T-cell (primary cell): ENCODE data around the gene PHTF1. TPM values are rescaled to one million over a fixed set of nuclear protein-coding genes. Genes with fewer than 3 reads are reported as not detected.
A peak's percentile ranks its signal among the peaks of the same experiment; 100 is the strongest.

Experiments used
- ATAC-seq, 4 experiments: fragments of 200-7000 bp in 3 of 4; fragments of 150-1000 bp in 1 of 4; cut with Tn5 transposase; replicated peaks in 1 of 4; 1 replicate in 3 of 4; 2 replicates in 1 of 4; pipeline ENCODE4 v1.10.0; 2021; ENCODE audit warnings: moderate library complexity in 3 of 4, mild to moderate bottlenecking in 2 of 4, moderate number of reproducible peaks in 1 of 4
- CTCF ChIA-PET, 2 donors: fragments of 300-600 bp; sonication (Branson Sonifier 250); formaldehyde crosslinking; loops; one replicate each; lab custom pipeline; 2022; ENCODE audit warnings: antibody characterized with exemption in 2 of 2; lab: Charles Lee
- POLR2A ChIA-PET, 2 donors: fragments of 300-600 bp; sonication (Branson Sonifier 250); formaldehyde crosslinking; loops; one replicate each; lab custom pipeline; 2022; ENCODE audit warnings: antibody characterized with exemption in 2 of 2; lab: Charles Lee
- DNase-seq, 35 experiments: peaks; one replicate each; pipeline versions ENCODE4 v3.0.0 to v3.0.0-alpha.2; 2013 to 2023
- H3K27ac ChIP-seq: one replicate; pipeline ENCODE4 v1.5.1; 2013; ENCODE audit warnings: low read length
- H3K27me3 ChIP-seq, 2 experiments: replicated peaks in 1 of 2; 1 replicate in 1 of 2; 2 replicates in 1 of 2; pipeline versions ENCODE4 v1.6.1 to v1.7.0; 2013; ENCODE audit warnings: low read length in 1 of 2, mixed read lengths in 1 of 2; ENCODE audit not compliant: control insufficient read depth in 2 of 2, insufficient read depth in 2 of 2; ENCODE audit errors: extremely low read depth in 1 of 2
- H3K36me3 ChIP-seq, 2 donors: 1 replicate in 1 of 2; 2 replicates in 1 of 2; pipeline versions ENCODE4 v1.6.1 to v1.7.0; 2013; ENCODE audit warnings: low read length in 1 of 2; ENCODE audit not compliant: control insufficient read depth in 2 of 2, insufficient read depth in 1 of 2; ENCODE audit errors: extremely low read depth in 1 of 2
- H3K4me1 ChIP-seq, 2 experiments: 1 replicate in 1 of 2; 2 replicates in 1 of 2; pipeline versions ENCODE4 v1.6.1 to v1.7.0; 2013; ENCODE audit warnings: low read length in 2 of 2, mixed read lengths in 1 of 2; ENCODE audit not compliant: insufficient read depth in 2 of 2, control insufficient read depth in 1 of 2; ENCODE audit errors: extremely low read depth in 1 of 2
- H3K4me3 ChIP-seq, 2 donors: 1 replicate in 1 of 2; 2 replicates in 1 of 2; pipeline versions ENCODE4 v1.5.1 to v1.7.0; 2013; ENCODE audit warnings: mild to moderate bottlenecking in 2 of 2, low read length in 1 of 2, moderate library complexity in 1 of 2; ENCODE audit not compliant: control insufficient read depth in 1 of 2; ENCODE audit errors: extremely low read depth in 1 of 2
- H3K9me3 ChIP-seq: 2 replicates; pipeline ENCODE4 v1.7.0; 2013
- H3K27ac Mint-ChIP-seq, 2 donors: one replicate each; pipeline ENCODE4 v1.8.0; 2020 to 2021; ENCODE audit warnings: mild to moderate bottlenecking in 2 of 2, mixed read lengths in 2 of 2
- H3K27me3 Mint-ChIP-seq, 2 donors: one replicate each; pipeline ENCODE4 v1.8.0; 2021 to 2022; ENCODE audit warnings: mixed read lengths in 2 of 2
- H3K36me3 Mint-ChIP-seq: one replicate; pipeline ENCODE4 v1.8.0; 2021; ENCODE audit warnings: mixed read lengths
- H3K4me1 Mint-ChIP-seq, 3 donors: one replicate each; pipeline ENCODE4 v1.8.0; 2020 to 2022; ENCODE audit warnings: mixed read lengths in 3 of 3, mild to moderate bottlenecking in 1 of 3
- H3K4me3 Mint-ChIP-seq, 3 donors: one replicate each; pipeline ENCODE4 v1.8.0; 2020 to 2022; ENCODE audit warnings: mild to moderate bottlenecking in 3 of 3, mixed read lengths in 3 of 3, moderate library complexity in 3 of 3
- H3K9me3 Mint-ChIP-seq, 3 donors: one replicate each; pipeline ENCODE4 v1.8.0; 2020 to 2022; ENCODE audit warnings: mixed read lengths in 3 of 3
- WGBS: methylation state at CpG from one replicate; pipeline ENCODE4 v1.1.5; 2013; ENCODE audit warnings: missing lambda C conversion rate; ENCODE audit not compliant: insufficient coverage; 5-methylcytosine and 5-hydroxymethylcytosine counted together
- total RNA-seq, 35 experiments: library from RNA in 6 of 35; stranded (reverse) in 6 of 35; fragments of 120-200 nt in 1 of 35; gene quantifications; one replicate each; pipeline versions ENCODE4 v1.2.1 to v1.2.4 and lab custom pipeline; 2013 to 2026

PHTF1 gene
- 10 to 100 TPM in 2 of 5 donors, 1 to 10 TPM in 3; 5.9 to 10.5 (median 9.2) TPM for total RNA-seq
- total RNA-seq (2013): 10.7 TPM
- total RNA-seq (lab: John Stamatoyannopoulos, UW): 5.1 to 31.2 (median 12.7) reads per million in 29 experiments

DNA sequence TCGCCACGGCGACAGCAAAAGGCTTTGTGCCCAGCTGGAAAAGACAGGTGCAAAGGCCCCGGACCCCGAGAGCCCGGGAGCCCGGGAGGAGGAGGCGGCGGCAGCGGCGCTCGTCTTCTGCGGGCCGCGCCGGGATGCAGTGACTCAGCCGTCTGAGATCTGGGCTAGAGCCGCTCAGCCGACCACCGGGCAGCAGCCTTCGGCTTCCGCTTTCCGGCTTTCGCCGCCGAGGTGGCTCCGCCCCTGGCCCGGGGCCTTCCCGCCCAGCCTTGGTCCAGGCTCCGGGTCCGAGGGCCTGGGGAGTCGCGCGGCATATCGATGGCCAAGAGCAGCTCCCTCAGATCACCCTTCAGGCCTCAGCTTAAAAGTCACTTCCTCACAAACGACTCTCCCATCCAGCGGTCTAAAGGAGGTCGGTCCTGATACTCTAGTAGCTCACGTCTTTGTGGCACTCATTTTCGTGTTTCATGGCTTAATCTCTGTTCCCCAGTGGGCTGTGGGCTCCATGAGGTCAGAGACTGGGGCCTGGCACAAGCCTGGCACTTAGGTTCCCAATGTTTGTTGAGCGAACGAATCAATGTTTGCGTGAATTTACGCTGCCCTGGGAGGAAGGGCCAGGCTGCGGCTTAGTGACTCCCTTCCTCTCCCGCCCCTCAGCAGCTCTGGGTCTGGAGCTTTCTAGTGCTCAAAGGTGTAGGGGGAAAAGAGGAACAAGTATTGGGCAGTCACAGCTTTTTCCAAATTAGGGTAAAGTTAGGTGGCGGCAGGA is at the start of gene PHTF1:
Gene PHTF1, minus strand, starts transcription at position 154 of the 769 bp plus-strand sequence. CDS start 783 bp downstream, outside the sequence.
- H3K9me3 Mint-ChIP-seq: no peaks in the 10 kb centered on the region
- POLR2A ChIA-PET: interaction anchor here (0.6 to 2.0 kb wide), 7 partner anchors 21 to 1142 kb away, joined by 3 to 12 read pairs (median 4); partner anchors contain the start of gene RSBN1 (in 1 of the 2)
- under 1% methylated on average over 39 of the region's 47 CpGs for WGBS
- H3K36me3 Mint-ChIP-seq: peaks cover 8% of the 10 kb centered on the region
- H3K4me1 Mint-ChIP-seq: peaks cover 12 to 27% (median 24%) of the 10 kb centered on the region in 3 donors
- Histone ChIP-seq H3K27me3 (no peaks in the 10 kb centered on the region), H3K36me3 (no peaks in the 10 kb centered on the region), H3K4me1 (peaks cover 2 to 15% of the 10 kb centered on the region in 2 experiments), H3K9me3 (no peaks in the 10 kb centered on the region), H3K27ac (peak within 1 kb of the TSS; percentile 74), H3K4me3 (peak within 1 kb of the TSS; percentile 77 to 89)
- H3K4me3 Mint-ChIP-seq: peak within 1 kb of the TSS; percentile 87 to 90 (median 89)
- H3K27ac Mint-ChIP-seq: peak within 1 kb of the TSS; percentile 95
- CTCF ChIA-PET: interaction anchor here in 1 of 2 donors (0.6 to 1.1 kb wide), 4 partner anchors 22 to 664 kb away, joined by 3 to 5 read pairs (median 4); partner anchors contain the start of gene RSBN1
- no peaks in the 10 kb centered on the region for H3K27me3 Mint-ChIP-seq
- ATAC-seq: peak; percentile 66 to 79 (median 76)
- DNase-seq: peak in 33 of 35 experiments; percentile 3 to 67 (median 28)

DNA sequence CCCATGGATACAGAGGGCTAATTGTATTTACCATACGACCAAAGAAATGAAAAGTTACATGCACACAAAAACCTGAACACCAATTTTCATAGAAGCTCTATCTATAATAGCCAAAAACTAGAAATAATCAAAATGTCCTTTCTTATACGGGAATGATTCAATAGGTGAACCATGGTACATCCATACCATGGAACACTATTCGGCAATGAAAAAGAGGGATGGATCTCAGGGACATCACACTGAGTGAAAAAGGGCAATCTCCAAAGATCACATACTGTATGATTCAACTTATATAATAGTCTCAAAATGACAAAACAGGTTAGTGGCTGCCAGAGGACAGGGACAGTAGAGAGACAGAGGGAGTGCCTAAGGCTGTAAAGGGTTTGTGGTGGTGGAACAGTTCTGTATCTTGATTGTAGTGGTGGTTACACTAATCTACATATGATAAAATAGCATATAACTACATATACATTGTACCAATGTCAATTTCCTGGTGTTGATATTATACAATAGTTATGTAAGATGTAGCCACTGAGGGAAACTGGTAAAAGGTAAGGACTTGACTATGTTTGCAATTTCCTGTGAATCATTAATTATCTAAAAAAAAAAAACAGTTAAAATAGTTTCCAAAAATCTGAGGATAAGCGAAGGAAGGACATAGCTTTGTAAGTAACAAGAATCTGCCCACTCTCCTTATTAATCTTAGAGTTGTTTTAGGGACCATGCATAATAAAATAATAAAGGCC is 49.3 kb upstream of the PHTF1 start:
- Mint-ChIP-seq H3K4me3 (peak overlapping the region; percentile 57 to 98 (median 62)), H3K9me3 (no peaks in the 10 kb centered on the region), H3K4me1 (peaks cover 68 to 77% (median 73%) of the 10 kb centered on the region in 3 donors), H3K36me3 (peaks cover 17% of the 10 kb centered on the region), H3K27me3 (no peaks in the 10 kb centered on the region), H3K27ac (peak overlapping the region; percentile 55 to 66)
- Histone ChIP-seq H3K4me1 (peaks cover 16 to 36% of the 10 kb centered on the region in 2 experiments), H3K9me3 (no peaks in the 10 kb centered on the region), H3K27ac (no peak overlapping the region), H3K36me3 (no peaks in the 10 kb centered on the region), H3K27me3 (no peaks in the 10 kb centered on the region), H3K4me3 (no peak overlapping the region)
- CTCF ChIA-PET: interaction anchor here in 1 of 2 donors (0.6 to 0.7 kb wide), 2 partner anchors 84 to 523 kb away, joined by 4 to 5 read pairs; no protein-coding TSS in a partner anchor
- WGBS: 100% methylated on average over 1 of the region's 4 CpGs
- POLR2A ChIA-PET: interaction anchor here in 1 of 2 donors (0.7 kb wide), 2 partner anchors 13 to 25 kb away, joined by 3 to 5 read pairs; no protein-coding TSS in a partner anchor
- ATAC-seq: no peak
- no peak for DNase-seq

DNA sequence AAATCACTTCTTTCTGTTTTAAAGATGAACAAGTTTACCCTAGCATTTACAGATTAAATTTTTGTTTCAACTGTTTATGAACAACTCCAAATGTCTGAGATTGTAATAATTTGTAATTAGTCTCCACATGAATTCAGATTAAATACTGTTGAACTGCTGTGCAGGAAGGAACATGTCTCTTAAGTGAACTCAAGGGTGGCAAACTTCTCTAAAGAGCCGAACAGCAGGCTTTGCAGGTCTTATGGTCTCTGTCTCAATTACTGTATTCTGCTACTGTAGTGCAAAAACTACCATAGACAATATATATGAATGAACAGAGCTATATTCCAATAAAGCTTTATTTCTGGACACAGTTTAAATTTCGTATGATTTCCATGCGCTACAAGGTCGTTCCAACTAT is 46.4 kb upstream of the PHTF1 start:
- no peak for ATAC-seq
- H3K27ac ChIP-seq: no peak overlapping the region
- Mint-ChIP-seq H3K4me1 (peaks cover 87 to 93% (median 92%) of the 10 kb centered on the region in 3 donors), H3K27ac (no peak overlapping the region), H3K36me3 (peaks cover 26% of the 10 kb centered on the region), H3K4me3 (peak overlapping the region in 1 of 3 donors; percentile 51), H3K27me3 (no peaks in the 10 kb centered on the region), H3K9me3 (no peaks in the 10 kb centered on the region)
- CTCF ChIA-PET: no interaction called here
- H3K27me3 ChIP-seq: no peaks in the 10 kb centered on the region
- no peak for DNase-seq
- peaks cover 13 to 32% of the 10 kb centered on the region in 2 experiments for H3K4me1 ChIP-seq
- H3K9me3 ChIP-seq: no peaks in the 10 kb centered on the region
- WGBS: 96% methylated on average over 3 of the region's 4 CpGs
- no peaks in the 10 kb centered on the region for H3K36me3 ChIP-seq
- H3K4me3 ChIP-seq: no peak overlapping the region
- POLR2A ChIA-PET: interaction anchor here (0.7 to 0.8 kb wide), 2 partner anchors 15 to 1035 kb away, joined by 3 to 4 read pairs; no protein-coding TSS in a partner anchor

DNA sequence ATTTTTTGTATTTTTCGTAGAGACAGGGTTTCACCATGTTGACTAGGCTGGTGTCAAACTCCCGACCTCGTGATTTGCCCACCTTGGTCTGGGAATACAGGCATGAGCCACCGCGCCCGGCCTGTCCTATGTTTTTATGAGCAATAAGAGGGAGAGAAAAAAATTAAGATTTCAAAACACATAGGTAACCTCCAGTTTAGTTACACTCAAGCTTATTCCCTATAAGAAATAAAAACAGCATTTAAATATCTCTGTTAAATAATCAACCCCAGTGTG is 45.9 kb upstream of the PHTF1 start:
- no peaks in the 10 kb centered on the region for H3K9me3 ChIP-seq
- H3K4me3 ChIP-seq: no peak overlapping the region
- no peak for DNase-seq
- ATAC-seq: no peak
- WGBS: 100% methylated on average over 3 of the region's 6 CpGs
- H3K27me3 ChIP-seq: no peaks in the 10 kb centered on the region
- no peaks in the 10 kb centered on the region for H3K36me3 ChIP-seq
- Mint-ChIP-seq H3K9me3 (no peaks in the 10 kb centered on the region), H3K4me3 (peak overlapping the region in 1 of 3 donors; percentile 51), H3K36me3 (peaks cover 26% of the 10 kb centered on the region), H3K27ac (no peak overlapping the region), H3K27me3 (no peaks in the 10 kb centered on the region), H3K4me1 (peaks cover 89 to 93% (median 89%) of the 10 kb centered on the region in 3 donors)
- peaks cover 13 to 28% of the 10 kb centered on the region in 2 experiments for H3K4me1 ChIP-seq
- POLR2A ChIA-PET: interaction anchor here in 1 of 2 donors (0.8 kb wide), 1 partner anchor 14 kb away, joined by 3 read pairs; no protein-coding TSS in a partner anchor
- no peak overlapping the region for H3K27ac ChIP-seq
- CTCF ChIA-PET: no interaction called here

DNA sequence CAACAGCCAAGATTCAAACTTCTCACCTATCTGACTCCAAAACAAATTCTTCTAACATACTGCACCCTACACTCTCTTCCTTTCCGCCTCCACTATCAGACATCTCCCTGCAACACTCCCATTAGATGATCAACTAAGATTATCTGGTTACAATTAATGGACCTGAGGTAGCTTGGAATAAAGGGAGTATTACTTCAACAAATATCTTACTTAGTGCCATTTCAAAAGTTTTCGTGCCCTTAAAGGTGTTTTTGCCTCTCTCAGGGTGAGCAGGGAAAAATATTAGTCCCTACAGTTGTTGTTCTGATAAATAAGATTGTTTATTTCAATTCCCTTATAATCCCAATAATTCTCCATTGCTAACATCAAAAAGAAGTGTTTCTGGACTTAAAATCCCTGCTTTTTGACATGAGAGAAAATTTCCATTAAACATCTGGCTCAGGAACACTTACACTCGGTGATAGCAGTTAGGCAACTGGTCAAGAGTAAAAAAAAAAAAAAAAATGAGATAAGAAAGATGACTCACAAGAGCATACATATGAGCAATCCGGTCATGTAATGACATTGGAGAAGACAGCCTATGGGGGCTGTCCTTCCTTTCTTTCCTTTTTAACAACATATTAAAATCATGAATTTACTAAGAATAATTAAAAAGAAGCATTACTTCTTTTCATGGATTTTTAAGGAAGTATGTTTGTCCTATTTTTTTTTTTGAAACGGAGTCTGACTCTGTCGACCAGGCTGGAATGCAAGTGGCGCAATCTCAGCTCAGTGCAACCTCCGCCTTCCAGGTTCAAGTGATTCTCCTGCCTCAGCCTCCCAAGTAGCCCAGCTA is 45.4 kb upstream of the PHTF1 start:
- DNase-seq (no peak), ATAC-seq (no peak)
- no peaks in the 10 kb centered on the region for H3K9me3 Mint-ChIP-seq
- H3K27ac Mint-ChIP-seq: peak overlapping the region in 1 of 2 donors; percentile 45
- H3K4me3 Mint-ChIP-seq: peak overlapping the region in 2 of 3 donors; percentile 0 to 51
- Histone ChIP-seq H3K4me3 (no peak overlapping the region), H3K27ac (no peak overlapping the region), H3K27me3 (no peaks in the 10 kb centered on the region), H3K36me3 (no peaks in the 10 kb centered on the region), H3K4me1 (peaks cover 13 to 22% of the 10 kb centered on the region in 2 experiments), H3K9me3 (no peaks in the 10 kb centered on the region)
- 100% methylated on average over 3 of the region's 8 CpGs for WGBS
- ChIA-PET POLR2A (interaction anchor here in 1 of 2 donors (0.5 to 0.6 kb wide), 2 partner anchors 19 to 167 kb away, joined by 3 to 4 read pairs; no protein-coding TSS in a partner anchor), CTCF (no interaction called here)
- no peaks in the 10 kb centered on the region for H3K27me3 Mint-ChIP-seq
- peaks cover 26% of the 10 kb centered on the region for H3K36me3 Mint-ChIP-seq
- H3K4me1 Mint-ChIP-seq: peaks cover 84 to 91% (median 88%) of the 10 kb centered on the region in 3 donors
